HG03565 (cell line): ENCODE measurements around the gene S100A13.
"Not testable (repeated sequence)": the region's sequence is repeated elsewhere in the genome, so short reads cannot be mapped to it uniquely, and the experiment has no call there.

ENCODE experiments used
- ATAC-seq: cut with Tn5 transposase; IDR thresholded peaks from one replicate; pipeline ENCODE4 v1.9.1; 2021; ENCODE audit warnings: mild to moderate bottlenecking, moderate library complexity; ENCODE audit not compliant: unreplicated experiment

S100A13 gene

GRCh38 chr1:153608742-153609584 lies 18.3 kb downstream of the S100A13 start:
- ATAC-seq: no peak

DNA sequence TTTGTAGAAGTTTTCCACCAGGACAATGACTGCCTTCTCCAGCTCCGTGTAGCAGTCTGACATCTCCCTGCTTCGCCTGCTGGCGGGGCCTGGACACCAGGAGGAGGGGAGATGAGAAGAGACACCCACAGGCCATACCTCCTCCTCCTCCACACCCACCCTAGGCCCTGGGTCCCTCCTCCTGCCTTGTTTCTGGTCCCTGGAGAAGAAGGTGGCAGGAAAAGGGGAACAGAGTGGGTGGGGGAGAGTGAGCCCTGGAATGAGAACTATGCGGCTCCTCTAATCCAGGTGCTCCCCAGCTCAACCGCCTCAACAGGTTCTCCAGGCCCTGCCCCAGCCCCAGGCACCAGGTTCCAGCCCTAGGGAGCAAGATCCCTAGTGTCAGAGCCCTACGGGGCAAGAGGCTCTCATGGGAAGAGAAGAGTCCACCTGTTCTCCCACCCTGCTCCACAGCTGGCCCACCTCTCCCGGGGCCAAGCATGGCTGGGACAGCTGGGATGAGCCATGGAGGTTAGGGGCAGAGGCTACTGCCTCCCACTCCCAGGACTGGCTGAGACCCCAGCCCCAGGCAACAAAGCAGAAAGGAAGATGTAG lies 19.1 kb downstream of the S100A13 start:
- no peak for ATAC-seq

DNA sequence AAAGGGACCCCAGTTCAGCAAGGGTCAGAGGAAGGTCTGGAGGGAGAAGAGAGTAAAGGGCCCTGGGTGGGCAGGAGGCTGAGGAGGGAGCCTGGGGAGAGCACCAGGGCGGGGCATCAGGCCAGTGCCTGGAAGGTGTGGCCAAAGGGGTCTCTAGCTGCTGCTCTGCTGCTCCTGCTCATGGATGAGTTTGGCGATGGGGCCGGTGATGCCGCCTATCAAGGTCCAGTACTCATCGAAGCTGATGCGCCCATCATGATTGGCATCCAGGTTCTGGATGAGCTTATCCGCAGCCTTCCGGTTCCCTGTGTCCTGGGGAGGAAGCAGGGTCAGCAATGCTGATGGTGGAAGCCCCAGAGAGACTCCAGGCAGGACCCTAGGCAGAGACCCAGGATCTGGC lies 19.9 kb downstream of the S100A13 start:
- no peak for ATAC-seq

- ATAC-seq: no peak
Measured at GRCh38 chr1:153606194-153606593, 21.1 kb downstream of the S100A13 start.

DNA sequence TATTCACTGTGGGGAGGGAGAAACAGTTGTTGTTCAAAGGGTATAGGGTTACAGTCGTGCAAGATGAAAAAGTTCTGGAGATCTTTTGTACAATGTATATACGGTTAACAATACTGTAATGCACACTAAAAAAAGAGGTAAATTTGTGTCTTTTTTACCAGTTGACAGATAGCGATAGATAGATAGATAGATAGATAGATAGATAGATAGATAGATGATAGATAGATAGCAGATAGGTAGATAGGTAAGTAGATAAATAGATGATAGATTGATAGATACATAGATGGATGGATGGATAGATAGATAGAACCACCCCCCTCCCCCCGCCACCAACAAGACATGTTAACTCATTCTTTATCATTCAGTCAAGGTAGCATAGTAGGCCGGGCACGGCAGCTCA lies 24.6 kb downstream of the S100A13 start:
- ATAC-seq: no peak

DNA sequence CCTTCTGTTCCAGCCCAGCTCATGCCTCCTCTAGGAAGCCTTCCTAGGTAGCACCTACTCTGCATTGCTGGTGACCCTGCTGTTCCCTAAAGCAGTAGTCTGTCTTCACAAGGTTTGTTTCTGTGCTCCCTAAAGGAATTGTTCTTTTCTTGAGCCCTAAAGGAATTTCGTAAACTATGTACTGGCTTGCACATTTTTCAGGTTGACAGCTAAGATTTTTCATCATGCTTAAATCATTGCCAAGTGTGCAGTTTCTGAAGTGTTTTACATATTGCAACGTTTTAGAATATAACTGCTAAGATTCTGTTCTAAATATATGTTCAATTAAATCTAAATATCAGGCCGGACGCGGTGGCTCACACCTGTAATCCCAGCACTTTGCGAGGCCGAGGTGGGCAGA lies 27.5 kb downstream of the S100A13 start:
- no peak for ATAC-seq

DNA sequence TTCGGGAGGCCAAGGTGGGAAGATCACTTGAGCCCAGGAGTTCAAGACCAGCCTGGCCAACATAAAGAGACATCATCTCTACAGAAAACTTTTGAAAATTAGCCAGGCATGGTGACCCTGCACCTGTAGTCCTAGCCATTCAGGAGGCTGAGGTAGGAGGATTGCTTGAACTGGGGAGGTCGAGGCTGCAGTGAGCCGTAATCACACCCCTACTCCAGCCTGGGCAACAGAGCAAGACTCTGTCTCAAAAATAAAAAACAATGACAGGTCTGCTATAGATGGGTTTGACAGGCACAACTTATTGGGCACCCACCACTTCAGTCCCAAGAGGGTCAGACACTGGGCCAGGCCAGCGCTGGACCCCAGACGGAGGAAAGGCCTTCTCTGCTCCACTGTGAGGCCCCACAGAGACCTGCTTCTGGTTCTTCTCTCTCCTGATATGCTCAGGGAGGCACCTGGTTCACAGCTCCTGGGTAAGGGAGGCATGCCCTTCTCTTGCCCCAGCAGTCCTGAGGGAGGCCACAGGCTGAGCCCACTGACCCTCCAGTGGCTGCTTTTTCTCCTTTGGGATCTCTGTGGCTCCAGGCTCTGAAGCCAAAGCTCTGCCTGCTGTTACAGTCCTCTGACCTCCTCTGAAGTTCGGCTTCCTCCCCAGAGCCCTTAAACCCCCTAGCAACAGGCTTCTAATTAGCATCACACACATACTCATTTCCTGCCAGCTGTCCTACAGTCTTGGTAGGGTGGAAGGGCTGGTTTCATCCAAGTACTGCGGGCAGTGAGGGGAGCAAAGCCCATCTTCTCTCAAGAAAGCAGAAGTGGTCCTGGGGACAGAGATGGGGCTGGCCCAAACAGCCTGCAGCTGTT lies 28.8 kb downstream of the S100A13 start:
- ATAC-seq: peak; percentile 88

- ATAC-seq: no peak
Measured at GRCh38 chr1:153597206-153597605, 30.1 kb downstream of the S100A13 start.

DNA sequence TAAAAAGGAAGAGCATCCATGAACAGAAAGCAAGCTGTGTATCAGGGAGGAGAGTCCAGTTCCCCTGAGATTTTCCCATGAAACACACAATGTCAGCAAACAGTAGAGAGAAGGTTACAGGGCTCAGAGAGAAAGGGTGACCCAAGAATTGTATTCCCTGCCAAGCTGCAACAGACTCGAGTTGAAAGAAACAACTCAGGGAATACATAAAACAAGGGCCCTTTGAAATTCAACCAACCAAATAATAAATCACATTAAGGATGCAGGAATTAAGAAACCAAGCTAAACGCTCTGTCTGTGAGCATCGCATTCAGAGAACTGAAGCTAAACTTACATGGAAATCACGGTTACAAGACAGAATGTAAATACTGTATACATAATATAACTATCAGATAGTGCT lies 34.6 kb downstream of the S100A13 start:
- no peak for ATAC-seq

GRCh38 chr1:153588482-153588881 lies 38.8 kb downstream of the S100A13 start:
- no peak for ATAC-seq

- not testable (repeated sequence) for ATAC-seq
Measured at GRCh38 chr1:153588033-153588432, 39.3 kb downstream of the S100A13 start.

- ATAC-seq: no peak
Measured at GRCh38 chr1:153587314-153587713, 40.0 kb downstream of the S100A13 start.

GRCh38 chr1:153586347-153586746 lies 41.0 kb downstream of the S100A13 start:
- ATAC-seq: no peak

DNA sequence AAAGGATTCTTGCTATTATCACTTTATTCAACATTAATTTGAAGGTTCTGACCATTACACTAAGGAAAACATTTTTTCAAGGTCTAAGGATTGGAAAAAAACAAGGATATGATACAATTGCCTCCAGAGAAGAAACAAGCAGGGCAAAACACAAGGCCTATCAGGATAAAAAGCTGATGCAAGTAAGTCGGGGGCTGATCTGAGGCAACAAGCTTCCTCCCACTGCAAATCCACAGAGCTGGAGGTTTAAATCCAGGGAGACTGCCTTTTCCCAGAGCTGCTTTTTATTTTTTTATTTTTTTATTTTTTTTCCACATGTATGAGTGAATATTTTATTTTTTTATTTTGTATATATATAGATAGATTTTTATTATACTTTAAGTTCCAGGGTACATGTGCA lies 42.3 kb downstream of the S100A13 start:
- ATAC-seq: no peak

GRCh38 chr1:153583976-153584375 lies 43.3 kb downstream of the S100A13 start:
- ATAC-seq: no peak

DNA sequence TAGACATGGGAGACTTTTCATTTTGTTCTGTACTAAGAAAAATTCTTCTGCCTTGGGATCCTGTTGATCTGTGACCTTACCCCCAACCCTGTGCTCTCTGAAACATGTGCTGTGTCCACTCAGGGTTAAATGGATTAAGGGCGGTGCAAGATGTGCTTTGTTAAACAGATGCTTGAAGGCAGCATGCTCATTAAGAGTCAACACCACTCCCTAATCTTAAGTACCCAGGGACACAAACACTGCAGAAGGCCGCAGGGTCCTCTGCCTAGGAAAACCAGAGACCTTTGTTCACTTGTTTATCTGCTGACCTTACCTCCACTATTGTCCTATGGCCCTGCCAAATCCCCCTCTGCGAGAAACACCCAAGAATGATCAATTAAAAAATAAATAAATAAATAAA lies 43.8 kb downstream of the S100A13 start:
- ATAC-seq: not testable (repeated sequence)

GRCh38 chr1:153582836-153583235 lies 44.5 kb downstream of the S100A13 start:
- not testable (repeated sequence) for ATAC-seq

GRCh38 chr1:153578936-153579335 lies 48.4 kb downstream of the S100A13 start:
- no peak for ATAC-seq

- no peak for ATAC-seq
Measured at GRCh38 chr1:153578490-153578889, 48.8 kb downstream of the S100A13 start.

- ATAC-seq: no peak
Measured at GRCh38 chr1:153577624-153578051, 49.7 kb downstream of the S100A13 start.

DNA sequence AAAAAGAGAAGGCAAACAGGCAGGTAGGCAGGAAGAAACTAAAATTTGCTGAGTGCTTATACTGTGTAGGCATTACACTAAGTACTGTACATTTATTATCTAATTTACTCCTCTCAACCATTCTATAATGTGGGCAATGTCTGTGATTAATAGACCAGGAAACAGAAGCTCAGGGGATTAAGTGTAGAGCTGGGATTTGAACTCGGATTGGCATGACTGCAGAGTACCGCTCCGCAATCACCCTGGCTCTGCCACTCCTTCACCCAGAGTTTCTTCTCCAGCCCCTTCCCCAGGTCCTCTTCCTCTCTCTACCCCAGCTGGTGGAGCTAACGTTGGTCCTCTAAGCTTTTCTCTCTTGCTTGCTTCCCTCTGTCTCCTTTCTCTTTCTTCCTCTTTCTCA lies 50.2 kb downstream of the S100A13 start:
- ATAC-seq: no peak
